ENCODE measurements around the gene PROKR1.

- TF ChIP-seq POLR2A (IDR thresholded peaks at IDR 0.05) = no peak
- TF ChIP-seq CTCF (IDR thresholded peaks at IDR 0.05) = no peak
Observed at GRCh38 chr2:68660658-68661057, 17.3 kb downstream of the PROKR1 start.
